ENCODE results near the gene PCNX2. TPM values are rescaled to one million over a fixed set of nuclear protein-coding genes. Genes with fewer than 3 reads are reported as not detected.

The PCNX2 gene
- total and polyA plus RNA-seq, 8 donors: 5.5 to 25.9 (median 8.7) TPM

- TF ChIP-seq CTCF (IDR thresholded peaks at IDR 0.05): no peak
- no peaks in the 10 kb centered on the region for H3K27me3 ChIP-seq
- DNase-seq (no peak), ATAC-seq (no peak), FAIRE-seq (no peak)
- WGBS, 2 donors: 73 to 77% methylated on average over 5 of the region's 5 CpGs
- peaks cover 0 to 14% (median 5%) of the 10 kb centered on the region in 3 donors for H3K4me1 ChIP-seq
- no peaks in the 10 kb centered on the region for H3K9me3 ChIP-seq
- H3K4me3 ChIP-seq: peak overlapping the region; percentile 61 to 84 (median 70)
- H3K27ac ChIP-seq: peak overlapping the region in 3 of 4 donors; percentile 67 to 80 (median 74)
- no peaks in the 10 kb centered on the region for H3K36me3 ChIP-seq
- intact Hi-C loops (cut with DNase I): loop anchor here in 1 of 3 donors (10.0 kb wide), 1 partner anchor 315 kb away; the partner anchor contains the start of gene SIPA1L2
These were observed 345.8 kb downstream of the PCNX2 start for GRCh38 chr1:232949636-232950196.

GRCh38 chr1:232944347-232944746 is 351.2 kb downstream of the PCNX2 start:
- 63 to 67% methylated on average over 5 of the region's 5 CpGs for WGBS, 2 donors
- DNase-seq (no peak), FAIRE-seq (no peak), ATAC-seq (no peak)
- TF ChIP-seq CTCF (IDR thresholded peaks at IDR 0.05): no peak
- intact Hi-C loops (cut with DNase I): no loop called here
- no peaks in the 10 kb centered on the region for H3K36me3 ChIP-seq
- no peak overlapping the region for H3K27ac ChIP-seq
- no peak overlapping the region for H3K4me3 ChIP-seq
- H3K9me3 ChIP-seq: no peaks in the 10 kb centered on the region
- no peaks in the 10 kb centered on the region for H3K27me3 ChIP-seq
- peaks cover 0 to under 1% (median 0%) of the 10 kb centered on the region in 3 donors for H3K4me1 ChIP-seq

GRCh38 chr1:232943679-232944252 is 351.8 kb downstream of the PCNX2 start:
- TF ChIP-seq CTCF (IDR thresholded peaks at IDR 0.05): no peak
- H3K4me1 ChIP-seq: no peaks in the 10 kb centered on the region
- intact Hi-C loops (cut with DNase I): no loop called here
- H3K27ac ChIP-seq: no peak overlapping the region
- no peak for DNase-seq
- no peaks in the 10 kb centered on the region for H3K9me3 ChIP-seq
- no peak for ATAC-seq
- H3K4me3 ChIP-seq: no peak overlapping the region
- H3K36me3 ChIP-seq: no peaks in the 10 kb centered on the region
- no peaks in the 10 kb centered on the region for H3K27me3 ChIP-seq
- FAIRE-seq: no peak
- 56 to 65% methylated on average over 9 of the region's 9 CpGs for WGBS, 2 donors

- no peaks in the 10 kb centered on the region for H3K36me3 ChIP-seq
- no peak for DNase-seq
- no peak for ATAC-seq
- H3K4me1 ChIP-seq: no peaks in the 10 kb centered on the region
- WGBS, 2 donors: 54 to 57% methylated on average over 8 of the region's 8 CpGs
- H3K27ac ChIP-seq: no peak overlapping the region
- H3K9me3 ChIP-seq: no peaks in the 10 kb centered on the region
- H3K27me3 ChIP-seq: no peaks in the 10 kb centered on the region
- no peak for TF ChIP-seq CTCF (IDR thresholded peaks at IDR 0.05)
- no peak for FAIRE-seq
- no peak overlapping the region for H3K4me3 ChIP-seq
- intact Hi-C loops (cut with DNase I): no loop called here
These were observed 352.9 kb downstream of the PCNX2 start for GRCh38 chr1:232942413-232943294.
